ENCODE measurements around the gene ABCA8.
"Not testable (repeated sequence)": the region's sequence is repeated elsewhere in the genome, so short reads cannot be mapped to it uniquely, and the experiment has no call there.

ABCA8 gene, protein sequence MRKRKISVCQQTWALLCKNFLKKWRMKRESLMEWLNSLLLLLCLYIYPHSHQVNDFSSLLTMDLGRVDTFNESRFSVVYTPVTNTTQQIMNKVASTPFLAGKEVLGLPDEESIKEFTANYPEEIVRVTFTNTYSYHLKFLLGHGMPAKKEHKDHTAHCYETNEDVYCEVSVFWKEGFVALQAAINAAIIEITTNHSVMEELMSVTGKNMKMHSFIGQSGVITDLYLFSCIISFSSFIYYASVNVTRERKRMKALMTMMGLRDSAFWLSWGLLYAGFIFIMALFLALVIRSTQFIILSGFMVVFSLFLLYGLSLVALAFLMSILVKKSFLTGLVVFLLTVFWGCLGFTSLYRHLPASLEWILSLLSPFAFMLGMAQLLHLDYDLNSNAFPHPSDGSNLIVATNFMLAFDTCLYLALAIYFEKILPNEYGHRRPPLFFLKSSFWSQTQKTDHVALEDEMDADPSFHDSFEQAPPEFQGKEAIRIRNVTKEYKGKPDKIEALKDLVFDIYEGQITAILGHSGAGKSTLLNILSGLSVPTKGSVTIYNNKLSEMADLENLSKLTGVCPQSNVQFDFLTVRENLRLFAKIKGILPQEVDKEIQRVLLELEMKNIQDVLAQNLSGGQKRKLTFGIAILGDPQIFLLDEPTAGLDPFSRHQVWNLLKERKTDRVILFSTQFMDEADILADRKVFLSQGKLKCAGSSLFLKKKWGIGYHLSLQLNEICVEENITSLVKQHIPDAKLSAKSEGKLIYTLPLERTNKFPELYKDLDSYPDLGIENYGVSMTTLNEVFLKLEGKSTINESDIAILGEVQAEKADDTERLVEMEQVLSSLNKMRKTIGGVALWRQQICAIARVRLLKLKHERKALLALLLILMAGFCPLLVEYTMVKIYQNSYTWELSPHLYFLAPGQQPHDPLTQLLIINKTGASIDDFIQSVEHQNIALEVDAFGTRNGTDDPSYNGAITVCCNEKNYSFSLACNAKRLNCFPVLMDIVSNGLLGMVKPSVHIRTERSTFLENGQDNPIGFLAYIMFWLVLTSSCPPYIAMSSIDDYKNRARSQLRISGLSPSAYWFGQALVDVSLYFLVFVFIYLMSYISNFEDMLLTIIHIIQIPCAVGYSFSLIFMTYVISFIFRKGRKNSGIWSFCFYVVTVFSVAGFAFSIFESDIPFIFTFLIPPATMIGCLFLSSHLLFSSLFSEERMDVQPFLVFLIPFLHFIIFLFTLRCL (N-terminal part only)

DNA sequence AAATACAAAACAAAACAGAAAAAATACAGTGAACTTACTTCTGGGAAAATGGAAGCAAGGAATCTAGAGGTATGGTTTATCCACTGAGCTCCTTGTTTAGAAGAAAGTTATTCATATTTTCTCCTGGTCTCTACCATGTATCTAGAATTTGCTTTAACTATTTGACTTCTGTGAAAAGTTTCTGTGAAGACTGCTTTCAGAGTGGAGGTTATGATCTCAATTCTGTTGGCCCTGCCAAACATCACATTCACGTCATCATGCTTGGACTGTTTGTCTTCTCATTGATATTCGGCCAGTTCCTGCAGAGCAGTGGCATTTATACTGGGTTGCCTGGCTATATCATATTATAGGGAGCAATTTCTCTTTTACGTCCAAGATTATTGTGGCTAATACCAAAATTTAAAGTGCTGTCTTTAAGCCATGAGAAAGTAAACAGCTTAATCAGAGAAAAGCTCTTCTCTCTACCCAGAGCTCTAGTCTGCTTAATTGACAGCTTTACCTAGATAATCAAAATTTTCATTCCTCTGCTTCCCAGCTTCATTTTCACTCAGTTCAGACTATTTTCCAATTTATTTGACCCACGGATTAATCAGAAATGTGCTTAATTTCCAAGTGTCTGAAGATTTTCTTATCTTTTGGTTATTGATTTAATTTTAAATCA, at the start of gene ABCA8:
Gene ABCA8, minus strand, starts transcription at position 212 of the 661 bp plus-strand sequence. CDS start 13,358 bp downstream, outside the sequence.
- H3K36me3 ChIP-seq (replicated peaks): no peaks in the 10 kb centered on the region
- peak within 1 kb of the TSS; percentile 73 for H3K27ac ChIP-seq
- TF ChIP-seq, protein P1, sequence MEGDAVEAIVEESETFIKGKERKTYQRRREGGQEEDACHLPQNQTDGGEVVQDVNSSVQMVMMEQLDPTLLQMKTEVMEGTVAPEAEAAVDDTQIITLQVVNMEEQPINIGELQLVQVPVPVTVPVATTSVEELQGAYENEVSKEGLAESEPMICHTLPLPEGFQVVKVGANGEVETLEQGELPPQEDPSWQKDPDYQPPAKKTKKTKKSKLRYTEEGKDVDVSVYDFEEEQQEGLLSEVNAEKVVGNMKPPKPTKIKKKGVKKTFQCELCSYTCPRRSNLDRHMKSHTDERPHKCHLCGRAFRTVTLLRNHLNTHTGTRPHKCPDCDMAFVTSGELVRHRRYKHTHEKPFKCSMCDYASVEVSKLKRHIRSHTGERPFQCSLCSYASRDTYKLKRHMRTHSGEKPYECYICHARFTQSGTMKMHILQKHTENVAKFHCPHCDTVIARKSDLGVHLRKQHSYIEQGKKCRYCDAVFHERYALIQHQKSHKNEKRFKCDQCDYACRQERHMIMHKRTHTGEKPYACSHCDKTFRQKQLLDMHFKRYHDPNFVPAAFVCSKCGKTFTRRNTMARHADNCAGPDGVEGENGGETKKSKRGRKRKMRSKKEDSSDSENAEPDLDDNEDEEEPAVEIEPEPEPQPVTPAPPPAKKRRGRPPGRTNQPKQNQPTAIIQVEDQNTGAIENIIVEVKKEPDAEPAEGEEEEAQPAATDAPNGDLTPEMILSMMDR (IDR thresholded peaks at IDR 0.05; ENCODE audit: low read depth, low read length, missing control alignments): no peak
- in situ Hi-C loops (cut with HindIII; ENCODE audit: low pct_ligation_motif_present, low sequenced_read_pairs): no loop called here
- peak; percentile 86 for DNase-seq
- peak within 1 kb of the TSS; percentile 43 for H3K4me3 ChIP-seq (ENCODE audit: low read depth, low read length)
- H3K27me3 ChIP-seq (replicated peaks): no peaks in the 10 kb centered on the region

DNA sequence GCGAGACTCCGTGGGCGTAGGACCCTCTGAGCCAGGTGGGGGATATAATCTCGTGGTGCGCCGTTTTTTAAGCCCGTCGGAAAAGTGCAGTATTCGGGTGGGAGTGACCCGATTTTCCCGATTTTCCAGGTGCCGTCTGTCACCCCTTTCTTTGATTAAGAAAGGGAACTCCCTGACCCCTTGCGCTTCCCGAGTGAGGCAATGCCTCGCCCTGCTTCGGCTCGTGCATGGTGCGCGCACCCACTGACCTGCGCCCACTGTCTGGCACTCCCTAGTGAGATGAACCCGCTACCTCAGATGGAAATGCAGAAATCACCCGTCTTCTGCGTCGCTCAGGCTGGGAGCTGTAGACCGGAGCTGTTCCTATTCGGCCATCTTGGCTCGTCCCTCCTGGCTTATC, 49.6 kb upstream of the ABCA8 start:
- H3K27me3 ChIP-seq (replicated peaks); in situ Hi-C loops (cut with HindIII; ENCODE audit: low pct_ligation_motif_present, low sequenced_read_pairs); DNase-seq; H3K36me3 ChIP-seq (replicated peaks); H3K27ac ChIP-seq; H3K4me3 ChIP-seq (ENCODE audit: low read depth, low read length): not testable (repeated sequence)

DNA sequence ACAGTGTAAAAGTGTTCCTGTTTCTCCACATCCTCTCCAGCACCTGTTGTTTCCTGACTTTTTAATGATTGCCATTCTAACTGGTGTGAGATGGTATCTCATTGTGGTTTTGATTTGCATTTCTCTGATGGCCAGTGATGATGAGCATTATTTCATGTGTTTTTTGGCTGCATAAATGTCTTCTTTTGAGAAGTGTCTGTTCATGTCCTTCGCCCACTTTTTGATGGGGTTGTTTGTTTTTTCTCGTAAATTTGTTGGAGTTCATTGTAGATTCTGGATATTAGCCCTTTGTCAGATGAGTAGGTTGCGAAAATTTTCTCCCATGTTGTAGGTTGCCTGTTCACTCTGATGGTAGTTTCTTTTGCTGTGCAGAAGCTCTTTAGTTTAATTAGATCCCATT, 44.6 kb upstream of the ABCA8 start:
- H3K27ac ChIP-seq; in situ Hi-C loops (cut with HindIII; ENCODE audit: low pct_ligation_motif_present, low sequenced_read_pairs); DNase-seq; H3K27me3 ChIP-seq (replicated peaks); H3K4me3 ChIP-seq (ENCODE audit: low read depth, low read length); H3K36me3 ChIP-seq (replicated peaks): not testable (repeated sequence)

DNA sequence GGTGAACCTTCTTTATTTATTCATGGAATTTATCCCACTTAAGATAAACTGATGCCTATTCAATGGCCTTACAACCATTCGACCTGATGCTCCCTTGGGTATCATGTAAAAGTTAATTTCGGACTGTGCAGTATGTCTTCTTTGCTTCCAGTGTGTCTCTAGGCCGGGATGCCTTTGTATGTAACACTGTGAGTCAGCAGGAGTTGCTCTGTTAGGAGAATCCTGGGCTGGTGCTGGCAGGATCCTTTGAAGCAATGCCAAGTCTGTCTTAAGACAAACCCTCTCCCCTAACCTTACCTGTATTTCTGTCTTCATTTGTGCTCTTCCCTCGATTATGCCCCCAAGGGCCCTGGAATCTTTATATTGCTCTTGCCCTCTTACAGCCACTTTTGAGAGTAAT, 37.9 kb upstream of the ABCA8 start:
- Histone ChIP-seq H3K4me3 (ENCODE audit: low read depth, low read length) (no peak overlapping the region), H3K36me3 (replicated peaks) (no peaks in the 10 kb centered on the region), H3K27ac (no peak overlapping the region), H3K27me3 (replicated peaks) (no peaks in the 10 kb centered on the region)
- DNase-seq: peak; percentile 42
- in situ Hi-C loops (cut with HindIII; ENCODE audit: low pct_ligation_motif_present, low sequenced_read_pairs): no loop called here
- TF ChIP-seq, protein P1 (IDR thresholded peaks at IDR 0.05; ENCODE audit: low read depth, low read length, missing control alignments): no peak

DNA sequence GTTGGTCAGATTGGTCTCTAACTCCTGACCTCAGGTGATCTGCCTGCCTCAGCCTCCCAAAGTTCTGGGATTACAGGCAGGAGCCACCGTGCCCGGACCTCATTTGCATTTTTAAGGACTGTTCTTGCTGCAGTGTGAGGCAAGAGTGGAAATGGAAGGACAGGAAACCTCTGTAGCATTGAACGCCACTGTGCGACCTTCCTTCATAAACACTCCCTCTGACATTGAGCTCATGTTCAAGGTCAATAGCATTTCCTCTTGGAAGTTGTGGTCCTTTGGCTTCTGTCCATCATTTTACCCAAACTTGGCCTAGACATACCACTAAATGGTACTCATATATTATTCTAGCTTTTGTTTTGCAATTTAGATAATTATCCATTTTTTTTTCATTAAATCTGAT, 32.8 kb upstream of the ABCA8 start:
- no peak for DNase-seq
- in situ Hi-C loops (cut with HindIII; ENCODE audit: low pct_ligation_motif_present, low sequenced_read_pairs): no loop called here
- TF ChIP-seq, protein P1 (IDR thresholded peaks at IDR 0.05; ENCODE audit: low read depth, low read length, missing control alignments): no peak

DNA sequence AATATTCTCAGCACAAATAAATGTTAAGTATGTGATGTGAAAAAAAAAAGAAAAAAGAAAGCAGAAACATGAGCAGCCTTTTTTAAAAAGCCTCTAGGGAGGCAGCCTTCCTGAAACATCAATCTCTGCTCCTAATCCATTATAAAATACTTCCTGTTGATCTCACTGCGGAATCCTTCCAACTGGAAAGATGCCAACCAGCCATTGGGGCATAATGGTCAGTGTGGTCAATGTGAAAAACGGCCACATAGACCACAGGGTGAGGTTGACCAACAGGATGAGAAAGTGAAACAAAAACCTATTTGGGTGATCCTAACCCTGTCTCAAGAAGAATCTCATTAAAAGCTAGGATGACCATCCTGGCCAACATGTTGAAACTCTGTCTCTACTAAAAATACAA, 26.1 kb upstream of the ABCA8 start:
- Histone ChIP-seq H3K27ac (no peak overlapping the region), H3K4me3 (ENCODE audit: low read depth, low read length) (no peak overlapping the region), H3K36me3 (replicated peaks) (no peaks in the 10 kb centered on the region), H3K27me3 (replicated peaks) (no peaks in the 10 kb centered on the region)
- DNase-seq: peak; percentile 74
- in situ Hi-C loops (cut with HindIII; ENCODE audit: low pct_ligation_motif_present, low sequenced_read_pairs): no loop called here
- TF ChIP-seq, protein P1 (IDR thresholded peaks at IDR 0.05; ENCODE audit: low read depth, low read length, missing control alignments): no peak

More for the DNA sequence above, 32.8 kb upstream of the ABCA8 start:
- Histone ChIP-seq H3K27ac (no peak overlapping the region), H3K27me3 (replicated peaks) (no peaks in the 10 kb centered on the region), H3K4me3 (ENCODE audit: low read depth, low read length) (no peak overlapping the region), H3K36me3 (replicated peaks) (no peaks in the 10 kb centered on the region)
